NCI-H345 (cell line): ENCODE measurements around the gene NPC1L1.
A peak's percentile ranks its signal among the peaks of the same experiment; 100 is the strongest.
"Not testable (repeated sequence)": the region's sequence is repeated elsewhere in the genome, so short reads cannot be mapped to it uniquely, and the experiment has no call there.

ENCODE experiments used
- DNase-seq: peaks from one replicate; lab custom pipeline; 2025; lab: John Stamatoyannopoulos, UW

NPC1L1 gene

GRCh38 chr7:44534501-44534900 lies 6.6 kb downstream of the NPC1L1 start:
- DNase-seq: peak; percentile 4

GRCh38 chr7:44534087-44534486 lies 7.0 kb downstream of the NPC1L1 start:
- DNase-seq: peak; percentile 13

GRCh38 chr7:44533301-44534055 lies 7.7 kb downstream of the NPC1L1 start:
- no peak for DNase-seq

GRCh38 chr7:44531421-44532380 lies 9.4 kb downstream of the NPC1L1 start:
- no peak for DNase-seq

- DNase-seq: no peak
Observed at GRCh38 chr7:44530990-44531389, 10.1 kb downstream of the NPC1L1 start.

- no peak for DNase-seq
Observed at GRCh38 chr7:44524811-44525388, 16.2 kb downstream of the NPC1L1 start.

- DNase-seq: no peak
Observed at GRCh38 chr7:44522315-44522714, 18.8 kb downstream of the NPC1L1 start.

GRCh38 chr7:44521347-44522095 lies 19.6 kb downstream of the NPC1L1 start:
- no peak for DNase-seq

- no peak for DNase-seq
Observed at GRCh38 chr7:44520574-44520973, 20.6 kb downstream of the NPC1L1 start.

- no peak for DNase-seq
Observed at GRCh38 chr7:44519546-44519945, 21.6 kb downstream of the NPC1L1 start.

- DNase-seq: no peak
Observed at GRCh38 chr7:44518761-44519160, 22.4 kb downstream of the NPC1L1 start.

- DNase-seq: no peak
Observed at GRCh38 chr7:44517175-44517574, 24.0 kb downstream of the NPC1L1 start.

GRCh38 chr7:44515590-44516268 lies 25.4 kb downstream of the NPC1L1 start:
- DNase-seq: no peak

- no peak for DNase-seq
Observed at GRCh38 chr7:44512736-44513135, 28.4 kb downstream of the NPC1L1 start.

GRCh38 chr7:44511863-44512468 lies 29.2 kb downstream of the NPC1L1 start:
- no peak for DNase-seq

GRCh38 chr7:44511236-44511635 lies 29.9 kb downstream of the NPC1L1 start:
- DNase-seq: no peak

- no peak for DNase-seq
Observed at GRCh38 chr7:44508328-44509030, 32.7 kb downstream of the NPC1L1 start.

- DNase-seq: not testable (repeated sequence)
Observed at GRCh38 chr7:44506592-44507288, 34.4 kb downstream of the NPC1L1 start.

- no peak for DNase-seq
Observed at GRCh38 chr7:44505595-44505994, 35.5 kb downstream of the NPC1L1 start.
